Neuronal stem cell (in vitro differentiated cells): Measurements from ENCODE around the gene NAALADL2.

Source experiments
- DNase-seq: peaks from one replicate; pipeline ENCODE4 v3.0.0-alpha.2; 2013; ENCODE audit warnings: low spot score
- H2AFZ ChIP-seq: one replicate; pipeline ENCODE4 v1.6.1; 2013; ENCODE audit warnings: mild to moderate bottlenecking, low read length, inconsistent platforms
- H2AK5ac ChIP-seq: 2 replicates; pipeline ENCODE4 v1.6.1; 2013; ENCODE audit warnings: low read depth, mild to moderate bottlenecking, inconsistent platforms, low read length, moderate library complexity, mixed read lengths
- H2BK120ac ChIP-seq: 2 replicates; pipeline ENCODE4 v1.6.1; 2013; ENCODE audit warnings: low read depth, mild to moderate bottlenecking, inconsistent platforms, low read length, moderate library complexity, mixed read lengths
- H2BK12ac ChIP-seq: one replicate; pipeline ENCODE4 v1.6.1; 2013; ENCODE audit warnings: low read length, inconsistent platforms
- H2BK15ac ChIP-seq: 2 replicates; pipeline ENCODE4 v1.6.1; 2013; ENCODE audit warnings: mild to moderate bottlenecking, low read length, inconsistent platforms, mixed read lengths
- H2BK5ac ChIP-seq: one replicate; pipeline ENCODE4 v1.6.1; 2013; ENCODE audit warnings: inconsistent platforms, mild to moderate bottlenecking, low read length, moderate library complexity
- H3K14ac ChIP-seq: one replicate; pipeline ENCODE4 v1.6.1; 2013; ENCODE audit warnings: low read length, inconsistent platforms
- H3K18ac ChIP-seq: 2 replicates; pipeline ENCODE4 v1.6.1; 2013; ENCODE audit warnings: low read length, inconsistent platforms
- H3K23ac ChIP-seq: 2 replicates; pipeline ENCODE4 v1.6.1; 2013; ENCODE audit warnings: low read depth, mild to moderate bottlenecking, mixed read lengths, low read length, inconsistent platforms; ENCODE audit not compliant: poor library complexity
- H3K27ac ChIP-seq: replicated peaks from 3 replicates; pipeline ENCODE4 v1.5.1; 2013; ENCODE audit warnings: low read length, inconsistent platforms
- H3K27me3 ChIP-seq, 3 experiments: 2 replicates each; pipeline ENCODE4 v1.6.1; 2013; ENCODE audit warnings: low read length in 3 of 3, mild to moderate bottlenecking in 2 of 3, inconsistent platforms in 1 of 3, low read depth in 1 of 3, mixed read lengths in 1 of 3, moderate library complexity in 1 of 3; ENCODE audit not compliant: control insufficient read depth in 3 of 3, insufficient read depth in 3 of 3
- H3K36me3 ChIP-seq, 2 donors: replicated peaks in 1 of 2; 2 replicates each; pipeline ENCODE4 v1.6.1; 2013; ENCODE audit warnings: low read length in 2 of 2; ENCODE audit not compliant: control insufficient read depth in 2 of 2, insufficient read depth in 2 of 2
- H3K4ac ChIP-seq: 2 replicates; pipeline ENCODE4 v1.6.1; 2013; ENCODE audit warnings: inconsistent platforms, mild to moderate bottlenecking, low read length, moderate library complexity
- H3K4me1 ChIP-seq, 2 donors: 1 replicate in 1 of 2; 2 replicates in 1 of 2; pipeline ENCODE4 v1.6.1; 2013; ENCODE audit warnings: low read length in 2 of 2, low read depth in 1 of 2; ENCODE audit not compliant: control insufficient read depth in 2 of 2, insufficient read depth in 1 of 2
- H3K4me2 ChIP-seq: one replicate; pipeline ENCODE4 v1.6.1; 2013; ENCODE audit warnings: mild to moderate bottlenecking, low read length, inconsistent platforms; ENCODE audit not compliant: insufficient read depth, poor library complexity, severe bottlenecking
- H3K4me3 ChIP-seq, 2 donors: 2 replicates each; pipeline ENCODE4 v1.5.1; 2013; ENCODE audit warnings: low read length in 2 of 2, mild to moderate bottlenecking in 2 of 2, inconsistent platforms in 1 of 2, moderate library complexity in 1 of 2
- H3K79me1 ChIP-seq: one replicate; pipeline ENCODE4 v1.6.1; 2013; ENCODE audit warnings: low read depth, mild to moderate bottlenecking, inconsistent platforms, low read length, moderate library complexity
- H3K9ac ChIP-seq: one replicate; pipeline ENCODE4 v1.6.1; 2013; ENCODE audit warnings: mild to moderate bottlenecking, low read depth, low read length, inconsistent platforms; ENCODE audit not compliant: poor library complexity
- H3K9me3 ChIP-seq, 2 donors: replicated peaks in 1 of 2; 2 replicates each; pipeline versions ENCODE3 to v1.6.1; 2013; ENCODE audit warnings: low read length in 2 of 2, mild to moderate bottlenecking in 2 of 2, inconsistent platforms in 1 of 2, low read depth in 1 of 2, mixed read lengths in 1 of 2, moderate library complexity in 1 of 2; ENCODE audit not compliant: control insufficient read depth in 2 of 2, insufficient read depth in 1 of 2
- H4K8ac ChIP-seq: one replicate; pipeline ENCODE4 v1.6.1; 2013; ENCODE audit warnings: low read depth, mild to moderate bottlenecking, inconsistent platforms, low read length, moderate library complexity
- H4K91ac ChIP-seq: one replicate; pipeline ENCODE4 v1.6.1; 2013; ENCODE audit warnings: low read length, low read depth, mild to moderate bottlenecking, inconsistent platforms; ENCODE audit not compliant: poor library complexity
- WGBS, 2 donors: extraction: QIAGEN DNeasy Blood & Tissue Kit; methylation state at CpG; one replicate each; pipeline ENCODE4 v1.1.7; 2013; ENCODE audit warnings: missing lambda C conversion rate in 2 of 2, mixed read lengths in 1 of 2; ENCODE audit not compliant: insufficient read length in 2 of 2, insufficient replicate concordance in 1 of 2; ENCODE audit errors: extremely low coverage in 2 of 2; 5-methylcytosine and 5-hydroxymethylcytosine counted together

The NAALADL2 gene

DNA sequence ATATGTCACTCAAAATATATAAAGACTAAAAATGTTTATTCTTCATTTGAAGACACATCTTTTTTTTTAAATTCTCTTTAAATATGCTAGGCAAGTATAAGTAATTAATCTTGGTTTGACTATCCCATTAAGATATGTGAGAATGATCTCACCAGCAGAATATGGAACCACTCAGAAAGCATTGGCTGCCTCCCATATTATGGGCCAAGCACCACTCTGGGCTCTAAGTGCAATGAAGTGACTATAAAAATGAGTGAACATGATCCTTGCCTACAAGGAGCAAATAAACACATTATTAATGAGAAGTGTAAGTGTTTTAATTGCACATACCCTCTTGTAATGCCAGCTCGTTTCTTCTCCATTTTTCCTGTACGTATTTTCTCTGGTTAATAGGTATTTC lies 328.5 kb downstream of the NAALADL2 start:
- Histone ChIP-seq H3K27me3 (no peaks in the 10 kb centered on the region), H2BK120ac (no peak overlapping the region), H3K23ac (no peak overlapping the region), H3K27ac (no peak overlapping the region), H2AK5ac (no peak overlapping the region), H3K79me1 (no peaks in the 10 kb centered on the region), H2BK12ac (no peak overlapping the region), H3K36me3 (no peaks in the 10 kb centered on the region), H3K9me3 (no peaks in the 10 kb centered on the region), H2AFZ (no peak overlapping the region), H3K4me1 (peaks cover 0 to 2% of the 10 kb centered on the region in 2 donors), H3K14ac (no peak overlapping the region), H3K4me2 (no peak overlapping the region), H3K9ac (no peak overlapping the region), H3K18ac (no peak overlapping the region), H4K91ac (no peak overlapping the region), H3K4ac (no peak overlapping the region), H2BK15ac (no peak overlapping the region), H4K8ac (no peak overlapping the region), H2BK5ac (no peak overlapping the region), H3K4me3 (no peak overlapping the region)
- no peak for DNase-seq
- no CpG with 5 or more reads among the region's 2 CpGs for WGBS, 2 donors

DNA sequence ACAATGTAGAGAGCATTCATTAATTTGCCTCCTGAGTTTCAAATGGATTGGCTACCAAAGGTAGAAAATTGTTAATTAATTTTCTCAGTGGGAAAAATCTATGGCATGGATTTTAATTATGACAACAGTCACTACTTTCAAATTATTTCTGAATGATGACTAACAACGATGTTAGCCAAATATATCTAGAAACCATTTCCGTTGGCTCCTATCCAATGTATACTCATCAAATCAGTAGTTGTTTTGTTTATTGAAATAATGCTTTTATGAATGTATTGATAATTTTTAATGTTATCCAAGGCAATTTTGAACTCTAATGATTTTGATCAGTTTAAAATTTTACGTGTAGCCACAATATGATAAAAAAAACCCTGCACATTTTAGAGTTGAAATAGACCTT lies 333.4 kb downstream of the NAALADL2 start:
- no peak overlapping the region for H2BK12ac ChIP-seq
- H3K4me2 ChIP-seq = no peak overlapping the region
- H3K4me1 ChIP-seq = no peaks in the 10 kb centered on the region
- H3K36me3 ChIP-seq = no peaks in the 10 kb centered on the region
- H4K8ac ChIP-seq = no peak overlapping the region
- WGBS, 2 donors = no CpG with 5 or more reads among the region's 3 CpGs
- H3K27me3 ChIP-seq = no peaks in the 10 kb centered on the region
- H3K9ac ChIP-seq = no peak overlapping the region
- H2BK5ac ChIP-seq = no peak overlapping the region
- no peak overlapping the region for H3K27ac ChIP-seq
- H3K9me3 ChIP-seq = no peaks in the 10 kb centered on the region
- no peak overlapping the region for H2BK15ac ChIP-seq
- H3K14ac ChIP-seq = no peak overlapping the region
- H3K4ac ChIP-seq = no peak overlapping the region
- DNase-seq = no peak
- no peak overlapping the region for H3K18ac ChIP-seq
- no peak overlapping the region for H3K23ac ChIP-seq
- H2BK120ac ChIP-seq = no peak overlapping the region
- no peak overlapping the region for H2AK5ac ChIP-seq
- H3K4me3 ChIP-seq = no peak overlapping the region
- H4K91ac ChIP-seq = no peak overlapping the region
- H2AFZ ChIP-seq = no peak overlapping the region
- no peaks in the 10 kb centered on the region for H3K79me1 ChIP-seq

DNA sequence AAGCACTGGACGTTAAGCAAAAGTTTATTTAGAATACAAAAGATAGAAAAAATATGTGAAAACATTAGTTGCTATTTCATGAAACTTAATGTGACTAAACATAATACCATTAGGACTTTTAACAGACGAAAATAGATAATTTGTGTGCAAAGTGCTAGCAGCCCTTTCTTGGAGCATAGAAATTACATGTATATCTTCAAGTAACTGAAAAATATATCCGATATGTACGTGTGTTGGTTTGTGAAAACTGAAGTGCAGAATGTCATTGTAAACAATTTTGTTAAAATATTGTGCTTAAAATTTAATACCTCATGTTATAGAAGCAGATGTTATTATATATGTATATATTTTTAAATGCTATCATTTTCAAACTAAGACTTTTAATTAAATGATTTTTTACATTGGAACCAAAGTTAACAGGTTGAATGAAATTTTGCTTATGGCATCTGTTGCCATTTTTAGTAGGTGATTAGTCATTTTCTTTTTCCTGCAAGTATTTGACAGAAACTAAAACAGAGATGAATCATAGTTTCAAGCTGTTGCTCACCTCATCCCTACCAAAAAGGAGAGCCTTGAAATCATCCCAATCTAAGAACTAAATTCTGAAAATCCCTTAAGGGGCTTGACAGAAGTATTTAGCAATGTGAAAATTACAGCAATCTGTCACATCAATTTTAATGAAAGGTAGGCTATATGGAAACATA lies 334.8 kb downstream of the NAALADL2 start:
- Histone ChIP-seq H3K79me1 (no peaks in the 10 kb centered on the region), H3K36me3 (no peaks in the 10 kb centered on the region), H3K27me3 (no peaks in the 10 kb centered on the region), H2AFZ (no peak overlapping the region), H3K23ac (no peak overlapping the region), H3K18ac (no peak overlapping the region), H3K14ac (no peak overlapping the region), H2BK5ac (no peak overlapping the region), H3K4me1 (no peaks in the 10 kb centered on the region), H4K91ac (no peak overlapping the region), H2BK120ac (no peak overlapping the region), H3K4ac (no peak overlapping the region), H2AK5ac (no peak overlapping the region), H2BK15ac (no peak overlapping the region), H2BK12ac (no peak overlapping the region), H3K9me3 (no peaks in the 10 kb centered on the region), H3K4me2 (no peak overlapping the region), H4K8ac (no peak overlapping the region), H3K4me3 (no peak overlapping the region), H3K9ac (no peak overlapping the region), H3K27ac (no peak overlapping the region)
- DNase-seq = no peak
- no CpG with 5 or more reads among the region's 4 CpGs for WGBS, 2 donors

DNA sequence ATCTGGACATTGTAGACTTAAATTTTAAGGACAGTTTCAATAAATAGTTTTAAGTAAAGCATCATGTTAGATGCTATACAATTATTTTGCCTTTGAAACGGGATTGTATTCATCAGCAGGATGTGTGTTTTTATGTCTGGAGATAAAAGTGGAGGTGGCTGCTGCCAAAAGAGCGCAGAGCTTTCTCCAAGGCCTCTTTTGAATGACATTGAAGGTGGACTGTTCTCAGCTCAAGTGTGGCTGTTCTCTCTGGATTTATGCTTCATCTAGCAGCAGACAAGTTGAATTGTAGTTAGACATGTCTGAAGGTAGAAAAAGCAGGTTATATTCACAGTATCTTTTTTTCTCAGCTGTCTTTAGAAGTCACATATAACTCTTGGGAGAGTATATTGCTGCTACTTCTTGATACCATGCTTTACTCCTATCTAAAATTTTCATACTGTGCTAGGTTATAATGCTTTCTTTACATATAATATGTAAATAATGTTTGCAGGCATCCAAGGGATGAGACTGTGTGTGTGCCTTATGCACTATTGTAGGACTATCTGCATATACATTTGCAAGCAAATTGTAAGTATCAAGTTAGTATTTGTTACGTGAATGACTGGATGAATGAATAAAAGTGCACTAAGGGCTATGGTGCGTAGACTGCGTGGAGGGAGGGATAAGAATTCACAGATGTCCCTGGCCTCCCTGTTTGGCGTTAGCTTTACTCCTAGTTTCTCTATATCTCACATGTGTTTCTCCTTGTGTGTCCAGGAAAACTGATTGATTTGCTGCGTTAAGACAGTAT lies 340.1 kb downstream of the NAALADL2 start:
- Histone ChIP-seq H2BK120ac (no peak overlapping the region), H3K9ac (no peak overlapping the region), H2AFZ (no peak overlapping the region), H2BK15ac (no peak overlapping the region), H3K18ac (no peak overlapping the region), H2BK12ac (no peak overlapping the region), H4K91ac (no peak overlapping the region), H2AK5ac (no peak overlapping the region), H2BK5ac (no peak overlapping the region), H3K23ac (no peak overlapping the region), H3K4ac (no peak overlapping the region), H3K79me1 (no peaks in the 10 kb centered on the region), H3K27me3 (no peaks in the 10 kb centered on the region), H3K4me3 (no peak overlapping the region), H3K4me1 (no peaks in the 10 kb centered on the region), H3K9me3 (no peaks in the 10 kb centered on the region), H4K8ac (no peak overlapping the region), H3K14ac (no peak overlapping the region), H3K4me2 (no peak overlapping the region), H3K36me3 (no peaks in the 10 kb centered on the region), H3K27ac (no peak overlapping the region)
- no peak for DNase-seq
- no CpG with 5 or more reads among the region's 7 CpGs for WGBS, 2 donors
